Measurements from ENCODE around the gene ZNF22. TPM values are rescaled to one million over a fixed set of nuclear protein-coding genes. Genes with fewer than 3 reads are reported as not detected.

ZNF22 gene
- total and polyA plus RNA-seq, 7 donors: 5.9 to 15.9 (median 12.8) TPM

GRCh38 chr10:44958196-44958897 is 42.4 kb upstream of the ZNF22 start:
- no peaks in the 10 kb centered on the region for H3K9me3 ChIP-seq
- DNase-seq (no peak), ATAC-seq (peak in 3 of 4 donors; percentile 52 to 69 (median 61))
- no peak for TF ChIP-seq CTCF (IDR thresholded peaks at IDR 0.05)
- H3K4me1 ChIP-seq: peaks cover 42% of the 10 kb centered on the region
- H3K4me3 ChIP-seq: peak overlapping the region; percentile 93
- H3K27ac ChIP-seq: peak overlapping the region; percentile 96
- WGBS, 3 donors: 21 to 40% (median 28%) methylated on average over 5 of the region's 5 CpGs
- H3K36me3 ChIP-seq (ENCODE audit: insufficient read depth in 1 of 2, low read depth in 1 of 2): peaks cover 0 to 24% of the 10 kb centered on the region in 2 donors
- H3K27me3 ChIP-seq (ENCODE audit: insufficient read depth in 3 of 3, low read length in 2 of 3): no peaks in the 10 kb centered on the region
- intact Hi-C loops (cut with DNase I): no loop called here

- intact Hi-C loops (cut with DNase I): no loop called here
- ATAC-seq (no peak), DNase-seq (peak in 1 of 2 donors; percentile 46)
- H3K9me3 ChIP-seq: no peaks in the 10 kb centered on the region
- no peaks in the 10 kb centered on the region for H3K27me3 ChIP-seq (ENCODE audit: insufficient read depth in 3 of 3, low read length in 2 of 3)
- 6 to 7% (median 7%) methylated on average over 6 of the region's 6 CpGs for WGBS, 3 donors
- H3K4me1 ChIP-seq: peaks cover 47% of the 10 kb centered on the region
- TF ChIP-seq CTCF (IDR thresholded peaks at IDR 0.05): no peak
- peak overlapping the region; percentile 93 for H3K4me3 ChIP-seq
- H3K27ac ChIP-seq: peak overlapping the region; percentile 96
- H3K36me3 ChIP-seq (ENCODE audit: insufficient read depth in 1 of 2, low read depth in 1 of 2): peaks cover 0 to 20% of the 10 kb centered on the region in 2 donors
These were observed 41.9 kb upstream of the ZNF22 start for GRCh38 chr10:44958898-44959246.

GRCh38 chr10:44959247-44960087 is 41.3 kb upstream of the ZNF22 start, which contains the start of gene RASSF4:
Gene RASSF4 (plus strand): TSS chr10:44959802. CDS start chr10:44970203, 10,401 bp downstream.
- H3K27ac ChIP-seq: peak within 1 kb of the TSS; percentile 96
- ATAC-seq: peak; percentile 78 to 84 (median 82)
- H3K27me3 ChIP-seq (ENCODE audit: insufficient read depth in 3 of 3, low read length in 2 of 3): no peaks in the 10 kb centered on the region
- H3K36me3 ChIP-seq (ENCODE audit: insufficient read depth in 1 of 2, low read depth in 1 of 2): peaks cover 0 to 16% of the 10 kb centered on the region in 2 donors
- intact Hi-C loops (cut with DNase I): no loop called here
- WGBS, 3 donors: 0 to 1% (median 0%) methylated on average over 45 to 74 of the region's 74 CpGs
- DNase-seq: peak; percentile 94 to 97
- H3K9me3 ChIP-seq: no peaks in the 10 kb centered on the region
- no peak for TF ChIP-seq CTCF (IDR thresholded peaks at IDR 0.05)
- H3K4me1 ChIP-seq: peaks cover 53% of the 10 kb centered on the region
- H3K4me3 ChIP-seq: peak within 1 kb of the TSS; percentile 93

- Histone ChIP-seq H3K36me3 (ENCODE audit: insufficient read depth in 1 of 2, low read depth in 1 of 2) (peaks cover 0 to 16% of the 10 kb centered on the region in 2 donors), H3K4me1 (peaks cover 59% of the 10 kb centered on the region), H3K27ac (peak overlapping the region; percentile 96), H3K9me3 (no peaks in the 10 kb centered on the region), H3K27me3 (ENCODE audit: insufficient read depth in 3 of 3, low read length in 2 of 3) (no peaks in the 10 kb centered on the region), H3K4me3 (peak overlapping the region; percentile 93)
- 13 to 27% (median 13%) methylated on average over 8 of the region's 8 CpGs for WGBS, 3 donors
- no peak for ATAC-seq
- no peak for TF ChIP-seq CTCF (IDR thresholded peaks at IDR 0.05)
- DNase-seq: no peak
- intact Hi-C loops (cut with DNase I): no loop called here
These were observed 40.6 kb upstream of the ZNF22 start for GRCh38 chr10:44960088-44960460.
